ENCODE measurements around the gene SMIM10L2A. TPM values are rescaled to one million over a fixed set of nuclear protein-coding genes. Genes with fewer than 3 reads are reported as not detected.

Gene SMIM10L2A
- total and polyA plus RNA-seq, 2 of the 8 experiments (the other 6 are each of a cell fraction or from before 2014, with no cell fraction given) = 5.0 to 7.5 TPM

DNA sequence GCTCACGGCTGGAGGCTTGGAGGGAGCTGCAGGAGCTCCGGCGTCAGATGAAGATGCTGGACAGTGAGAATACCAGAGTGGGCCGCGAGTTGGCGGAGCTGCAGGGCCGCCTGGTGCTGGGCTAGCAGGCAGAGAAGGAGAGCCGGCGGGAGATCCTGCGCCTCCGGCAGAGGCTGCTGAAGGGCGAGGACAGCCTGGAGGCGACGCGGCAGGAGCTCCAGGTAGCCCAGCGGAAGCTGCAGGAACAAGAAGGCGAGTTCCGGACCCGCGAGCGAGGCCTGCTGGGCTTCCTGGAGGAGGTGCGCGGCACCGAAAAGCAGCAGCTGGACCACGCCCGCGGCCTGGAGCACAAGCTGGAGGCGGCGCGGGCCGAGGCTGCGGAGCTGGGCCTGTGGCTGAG is 14.7 kb downstream of the SMIM10L2A start (continued):
- TF ChIP-seq PHF8 (conservative IDR thresholded peaks at IDR 0.05; ENCODE audit: low read depth, low read length) (no peak), POLR2AphosphoS5 (IDR thresholded peaks at IDR 0.05; ENCODE audit: low read depth, low read length) (no peak), EGR1 (IDR thresholded peaks at IDR 0.05; ENCODE audit: borderline replicate concordance, low read depth, low read length) (no peak), SP2 (IDR thresholded peaks at IDR 0.05; ENCODE audit: low read length) (no peak), TBP (IDR thresholded peaks at IDR 0.05; ENCODE audit: low read depth, low read length) (no peak)
